NCI-H2227 (cell line): Measurements from ENCODE around the gene MPRIP.
A peak's percentile ranks its signal among the peaks of the same experiment; 100 is the strongest.
"Not testable (repeated sequence)": the region's sequence is repeated elsewhere in the genome, so short reads cannot be mapped to it uniquely, and the experiment has no call there.

Source experiments
- DNase-seq: peaks from one replicate; lab custom pipeline; 2025; ENCODE audit not compliant: unreplicated experiment; lab: John Stamatoyannopoulos, UW

The MPRIP gene

DNA sequence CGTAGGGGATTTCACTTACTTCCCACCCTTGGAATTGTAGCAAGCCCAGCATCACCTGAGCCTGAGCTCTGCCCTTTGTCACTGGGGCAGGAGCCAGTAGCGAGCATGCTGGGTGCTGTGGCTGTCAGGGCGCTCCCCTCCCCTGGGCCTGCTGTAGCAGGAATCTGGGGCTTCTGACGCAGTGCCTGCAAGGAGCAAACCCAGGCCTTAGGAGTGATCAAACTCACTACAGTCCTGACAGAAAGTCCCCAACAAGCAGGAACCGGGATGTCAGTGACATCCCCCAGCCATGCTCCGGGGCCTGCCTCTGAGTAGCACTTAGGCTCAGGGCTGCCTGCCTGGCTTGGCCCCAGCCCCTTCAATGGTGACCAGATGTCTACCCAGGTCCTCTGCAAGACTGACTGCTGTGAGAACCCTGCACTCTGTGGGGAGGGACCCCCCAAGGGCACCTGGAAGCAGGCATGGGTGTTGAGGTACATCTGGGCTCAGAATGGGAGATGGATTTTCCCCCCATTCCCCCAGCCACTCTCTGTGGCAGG is 140.4 kb downstream of the MPRIP start:
- no peak for DNase-seq

DNA sequence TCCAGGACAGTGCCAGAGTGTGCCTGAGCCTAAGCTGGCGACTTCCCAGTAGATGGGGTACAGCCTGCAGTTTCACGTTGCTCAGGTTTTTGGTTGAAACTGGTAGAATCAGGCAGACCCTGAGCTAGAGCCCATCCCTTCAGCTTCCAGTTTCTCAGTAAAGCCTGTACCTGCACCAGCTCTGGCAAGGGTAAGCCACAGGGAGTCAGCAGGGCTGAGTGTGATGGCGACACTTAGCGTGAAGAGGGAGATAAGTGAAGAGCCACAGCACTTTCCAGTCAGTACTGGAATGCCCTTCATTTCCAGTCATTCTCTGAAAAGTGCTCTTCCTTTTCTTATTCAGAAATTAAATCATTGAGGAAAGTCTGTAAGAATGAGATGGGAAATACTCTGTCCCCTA is 141.5 kb downstream of the MPRIP start:
- DNase-seq: no peak

DNA sequence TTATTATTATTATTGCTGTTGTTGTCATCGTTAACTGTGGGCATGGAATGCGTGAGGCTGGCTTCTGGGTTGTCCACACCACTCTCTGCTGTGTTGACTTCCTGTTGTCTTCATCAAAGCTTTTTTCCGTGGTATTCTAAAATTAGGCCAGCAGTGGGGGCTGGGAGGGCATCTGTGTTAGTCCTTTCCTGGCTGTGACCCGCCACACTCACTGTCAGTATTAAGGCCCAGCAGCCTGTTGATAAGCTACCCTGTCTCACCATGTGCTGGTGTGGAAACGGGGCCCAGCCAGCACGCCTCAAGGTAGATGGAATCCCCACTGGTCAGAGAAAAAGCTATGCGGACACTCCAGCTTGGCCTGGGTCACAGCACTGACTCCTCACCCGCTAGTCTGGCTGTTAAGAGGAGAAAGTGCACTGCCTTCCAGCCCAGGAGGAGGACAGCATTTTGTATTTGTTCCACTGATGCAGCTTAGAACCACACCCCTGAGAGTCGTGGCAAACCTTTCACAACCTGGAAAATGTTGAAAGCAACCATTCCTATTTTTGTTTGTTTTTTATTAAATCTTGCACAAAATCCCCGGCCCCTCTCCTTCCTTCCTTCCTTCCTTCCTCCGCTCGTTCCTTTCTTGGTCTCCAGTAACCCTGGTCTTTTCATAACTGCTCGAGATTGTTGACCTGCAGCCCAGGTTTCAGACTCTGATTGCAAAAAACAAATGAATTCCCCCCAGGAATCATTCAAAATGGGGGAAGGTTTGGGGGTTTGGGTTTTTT is 142.9 kb downstream of the MPRIP start:
- not testable (repeated sequence) for DNase-seq

DNA sequence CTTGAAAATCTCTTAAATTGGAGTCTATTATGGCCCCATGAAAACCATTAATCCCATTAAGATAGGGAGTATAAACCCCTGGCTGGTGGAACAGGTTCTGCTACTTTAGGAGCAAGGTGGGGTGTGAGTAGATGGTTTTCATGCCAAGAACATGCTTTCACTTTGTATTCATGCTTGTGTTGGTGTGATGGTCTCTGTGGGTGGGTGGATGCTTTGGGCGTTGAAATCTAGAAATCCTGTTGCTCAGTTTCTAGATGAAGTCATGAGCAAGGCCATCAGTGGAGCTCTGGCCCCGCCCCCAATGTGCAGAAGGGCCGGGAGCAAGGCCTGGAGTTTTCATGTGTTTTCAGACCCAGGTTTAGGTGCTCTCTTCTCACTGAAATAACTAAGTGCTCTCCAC is 143.8 kb downstream of the MPRIP start:
- no peak for DNase-seq

DNA sequence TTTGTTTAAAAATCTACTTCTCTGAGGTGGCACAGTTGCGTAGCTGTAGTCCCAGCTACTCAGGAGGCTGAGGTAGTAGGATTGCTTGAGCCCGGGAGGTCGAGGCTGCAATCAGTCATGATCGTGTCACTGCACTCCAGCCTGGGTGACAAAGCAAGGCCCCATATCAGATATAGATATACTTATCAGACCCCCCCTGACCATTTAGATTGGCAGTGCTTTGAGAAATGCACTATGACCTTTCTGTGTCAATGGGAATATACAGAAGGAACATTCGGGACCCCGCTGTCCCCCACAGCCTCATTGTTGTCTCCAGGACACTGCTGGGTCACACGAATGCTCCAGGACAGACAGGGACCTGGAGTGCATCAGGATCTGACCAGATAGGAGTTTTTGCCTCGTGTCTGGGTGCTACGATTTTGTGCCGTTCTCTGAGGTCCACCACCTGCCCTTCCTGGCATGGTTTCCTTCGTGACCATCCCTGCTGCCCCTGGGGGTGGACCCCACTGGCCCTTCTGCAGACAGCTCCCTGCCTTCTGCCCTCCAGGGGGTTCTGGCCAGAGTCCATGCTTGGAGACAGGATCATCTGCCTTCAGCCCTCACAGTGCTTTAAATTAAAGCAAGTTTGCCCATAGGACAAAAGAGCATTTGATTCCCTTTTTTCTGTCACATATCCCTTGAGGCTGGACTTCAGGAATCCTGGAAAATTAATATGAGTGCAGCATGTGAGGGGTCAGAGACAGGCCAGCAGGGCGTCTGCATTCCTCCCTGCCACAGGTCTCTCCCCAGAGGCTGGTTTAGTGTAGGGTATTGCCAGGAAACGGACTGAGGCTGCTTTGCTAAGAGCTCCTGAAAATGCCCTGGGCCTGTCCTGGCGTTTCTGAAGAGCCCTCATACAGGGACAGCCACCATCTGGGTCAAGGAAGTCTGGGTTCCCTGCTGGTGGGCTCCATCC is 144.6 kb downstream of the MPRIP start:
- no peak for DNase-seq

DNA sequence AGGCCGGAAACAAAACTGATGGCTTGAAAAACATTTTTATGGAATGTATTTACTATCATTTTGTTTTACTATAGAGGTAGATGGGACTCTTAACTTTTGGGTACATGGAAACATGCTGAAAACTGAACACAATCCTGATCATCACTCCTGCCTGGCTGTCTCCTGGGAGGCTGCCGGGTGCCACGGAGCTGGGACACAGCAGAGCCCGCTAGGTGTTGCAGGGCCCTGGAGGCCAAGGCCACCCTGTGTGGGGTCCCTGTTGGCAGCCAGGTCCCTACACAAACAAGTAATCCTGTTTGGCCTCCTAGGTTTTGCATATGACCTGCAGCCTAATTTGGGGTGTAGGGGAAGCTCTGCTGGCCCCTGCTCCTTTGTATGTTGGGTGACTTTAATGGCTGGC is 146.3 kb downstream of the MPRIP start:
- DNase-seq: no peak

DNA sequence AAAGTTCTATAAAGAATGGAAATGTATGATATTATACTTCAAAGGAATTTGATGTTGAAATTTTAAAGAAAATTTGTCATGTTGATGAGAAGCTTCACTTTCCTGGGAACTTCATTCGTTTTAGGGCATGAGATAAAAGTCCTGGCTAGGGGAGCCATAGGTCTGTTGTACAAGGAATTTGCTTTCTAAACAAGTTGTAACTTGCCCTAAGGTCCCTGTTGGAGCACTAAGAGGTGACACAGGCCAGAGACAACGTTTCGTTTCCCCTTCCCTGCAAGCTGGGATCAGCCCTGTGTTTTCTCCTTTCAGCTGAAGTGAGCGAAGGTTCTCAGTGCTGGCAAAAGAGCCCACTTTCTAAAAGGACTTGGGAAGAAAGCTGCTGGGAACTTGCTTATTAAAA is 147.3 kb downstream of the MPRIP start:
- DNase-seq: no peak

DNA sequence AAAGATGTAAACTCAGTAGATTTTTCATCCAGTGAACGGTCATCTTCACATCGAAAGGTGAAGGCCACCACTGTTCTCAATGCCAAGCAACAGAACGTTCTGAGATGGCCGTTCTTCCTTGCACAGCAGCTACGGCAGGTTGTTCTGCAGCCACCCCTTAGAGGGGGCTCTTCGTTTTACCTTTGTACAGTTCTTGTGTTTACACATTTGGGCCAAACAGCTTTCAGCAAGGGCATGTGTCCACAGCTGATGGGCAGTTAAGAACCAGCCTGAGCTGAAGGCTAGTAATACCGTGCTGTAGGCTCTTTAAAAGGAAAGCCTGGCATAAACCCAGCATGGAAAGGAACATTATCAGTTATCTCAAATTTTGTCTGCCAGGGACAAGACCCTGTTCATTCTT is 147.9 kb downstream of the MPRIP start:
- DNase-seq: no peak

DNA sequence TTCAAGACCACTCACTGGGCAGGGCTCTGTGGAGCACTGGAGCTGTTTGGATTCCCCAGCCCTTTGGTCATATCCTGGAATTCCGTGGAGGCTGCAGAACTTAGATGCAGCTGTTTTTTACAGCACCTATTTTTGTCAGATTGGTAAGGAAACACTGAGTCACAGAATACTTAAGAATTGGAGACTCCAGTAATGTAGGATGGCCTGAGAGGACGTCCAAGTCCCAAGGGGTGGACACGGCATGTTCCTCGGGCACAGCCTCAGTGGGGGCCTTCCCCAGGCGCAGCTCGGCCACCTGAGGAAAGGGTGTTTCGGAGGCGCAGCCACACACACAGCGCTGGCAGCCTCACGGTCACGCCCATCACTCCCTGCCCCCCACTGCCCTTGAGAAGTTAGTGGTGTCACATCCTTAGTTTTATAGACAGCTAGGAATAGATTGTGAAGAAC is 149.1 kb downstream of the MPRIP start:
- no peak for DNase-seq

DNA sequence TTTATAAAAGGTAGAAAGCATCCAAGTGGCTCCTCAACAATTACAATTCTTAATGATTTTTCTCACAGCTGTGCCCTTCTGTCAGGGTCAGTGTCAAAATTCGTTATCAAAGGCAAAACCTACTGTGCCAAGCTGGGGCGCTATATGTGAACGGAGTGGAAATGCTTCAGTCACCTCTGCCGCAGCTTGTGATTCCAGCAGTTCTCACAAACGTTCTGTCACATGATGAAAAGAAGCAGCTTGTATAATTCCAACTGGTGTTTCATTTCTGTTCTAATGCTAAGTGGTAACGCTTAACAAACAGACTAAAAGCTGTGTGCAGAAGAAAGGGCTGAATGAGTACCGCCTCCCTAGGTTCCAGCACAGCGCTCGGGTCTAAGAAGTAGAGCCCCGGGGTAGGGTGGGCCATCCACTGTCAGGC is 149.7 kb downstream of the MPRIP start:
- peak; percentile 14 for DNase-seq

DNA sequence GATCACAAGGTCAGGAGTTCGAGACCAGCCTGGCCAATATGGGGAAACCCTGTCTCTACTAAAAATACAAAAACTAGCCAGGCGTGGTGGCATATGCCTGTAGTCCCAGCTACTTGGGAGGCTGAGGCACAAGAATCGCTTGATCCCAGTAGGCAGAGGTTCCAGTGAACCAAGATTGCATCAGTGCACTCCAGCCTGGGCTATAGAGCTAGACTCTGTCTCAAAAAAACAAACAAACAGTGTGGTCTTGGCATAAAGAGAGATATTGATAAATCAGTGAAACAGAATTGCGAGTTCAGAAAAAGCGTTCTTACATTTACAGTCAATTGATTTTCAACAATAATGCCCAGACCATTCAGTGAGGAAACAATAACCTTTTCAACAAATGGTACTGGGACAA is 153.2 kb downstream of the MPRIP start:
- not testable (repeated sequence) for DNase-seq

DNA sequence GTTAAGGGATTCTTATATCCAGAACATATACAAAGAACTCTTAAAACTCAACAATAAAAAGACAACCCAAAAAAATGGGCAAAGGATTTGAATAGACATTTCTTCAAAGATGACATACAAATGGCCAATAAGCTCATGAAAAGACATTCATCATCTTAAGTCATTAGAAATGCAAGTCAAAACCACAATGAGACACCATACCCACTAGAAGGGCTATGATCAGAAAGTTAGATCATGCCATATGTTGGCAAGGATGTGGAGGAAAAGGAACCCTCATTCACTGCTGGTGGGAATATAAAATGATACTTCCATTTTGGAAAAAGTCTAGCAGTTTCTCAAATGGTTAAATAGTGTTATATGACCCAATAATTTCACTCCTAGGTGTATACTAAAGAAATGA is 154.5 kb downstream of the MPRIP start:
- DNase-seq: no peak

DNA sequence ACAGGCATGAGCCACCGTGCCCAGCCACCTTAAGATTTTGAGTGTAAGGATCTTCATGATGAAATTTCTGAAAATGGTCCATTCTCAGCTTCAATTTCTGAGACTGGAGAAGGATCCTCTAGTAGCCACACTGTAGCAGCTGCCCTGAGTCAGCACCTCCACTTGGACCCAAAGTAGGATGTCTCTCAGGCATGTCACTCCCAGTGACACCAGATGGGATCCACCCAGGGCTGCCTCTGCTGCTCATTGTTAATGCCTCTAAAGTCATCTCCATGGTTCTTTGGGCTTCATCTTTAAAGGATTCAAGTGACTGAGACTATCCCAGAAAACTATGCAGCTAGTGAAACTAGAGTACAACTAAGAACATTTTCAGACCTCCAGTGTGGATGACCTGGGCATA is 156.0 kb downstream of the MPRIP start:
- no peak for DNase-seq

DNA sequence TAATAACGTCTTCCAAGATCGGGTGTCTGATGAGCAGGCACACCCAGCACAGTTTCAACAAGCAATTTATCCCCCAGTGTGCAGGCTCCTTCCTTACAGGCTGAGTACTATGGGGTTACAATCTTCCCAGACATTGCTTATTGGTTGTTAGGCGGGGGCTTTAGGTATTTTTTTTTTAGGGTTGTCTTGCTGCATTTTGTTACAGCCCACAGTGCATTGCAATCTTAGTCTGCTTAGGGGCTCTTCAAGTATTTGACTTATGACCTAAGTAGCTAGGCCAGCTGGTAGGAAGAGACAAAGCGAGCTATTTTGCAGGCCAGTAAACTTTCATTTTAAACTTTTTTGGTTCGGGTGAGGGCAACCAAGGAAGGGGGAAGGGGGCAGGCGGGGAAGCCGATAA is 158.1 kb downstream of the MPRIP start:
- DNase-seq: no peak

DNA sequence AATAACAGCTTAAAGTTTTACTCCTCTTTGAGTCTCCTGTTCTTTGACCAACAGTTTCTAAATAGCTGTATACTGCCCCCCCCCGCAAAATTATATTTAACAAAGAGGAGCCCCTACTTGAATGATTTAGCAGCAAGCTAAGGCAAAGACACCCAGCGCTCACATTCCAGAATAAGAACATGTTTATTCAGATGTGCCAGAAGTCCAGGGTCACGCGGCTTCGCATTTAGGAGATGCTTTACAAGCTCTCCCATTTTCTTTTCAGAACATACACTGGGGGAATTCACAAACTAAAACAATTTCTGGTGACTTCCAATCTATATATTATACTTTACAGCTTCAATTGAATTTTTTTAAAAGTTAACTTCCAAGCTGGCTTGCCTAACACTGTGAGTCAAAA is 158.6 kb downstream of the MPRIP start:
- DNase-seq: no peak

DNA sequence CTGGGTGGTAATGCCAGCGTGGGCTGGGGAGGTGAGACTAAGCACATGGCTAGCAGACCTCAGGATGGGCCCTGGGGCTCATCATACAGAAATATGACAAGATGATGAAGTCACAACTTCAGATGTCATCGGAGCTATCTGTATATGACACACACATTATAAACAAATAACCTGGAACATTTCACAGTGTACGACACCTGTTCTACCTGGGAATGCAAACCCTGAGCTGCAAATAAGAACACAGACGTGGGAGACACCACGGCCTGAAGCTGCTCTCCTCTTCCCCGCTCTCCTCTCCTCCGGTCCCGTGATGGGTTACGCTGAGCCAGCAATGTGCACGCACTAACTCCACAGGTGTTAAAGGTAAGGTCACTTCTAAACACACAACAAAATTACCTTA is 159.0 kb downstream of the MPRIP start:
- DNase-seq: no peak

DNA sequence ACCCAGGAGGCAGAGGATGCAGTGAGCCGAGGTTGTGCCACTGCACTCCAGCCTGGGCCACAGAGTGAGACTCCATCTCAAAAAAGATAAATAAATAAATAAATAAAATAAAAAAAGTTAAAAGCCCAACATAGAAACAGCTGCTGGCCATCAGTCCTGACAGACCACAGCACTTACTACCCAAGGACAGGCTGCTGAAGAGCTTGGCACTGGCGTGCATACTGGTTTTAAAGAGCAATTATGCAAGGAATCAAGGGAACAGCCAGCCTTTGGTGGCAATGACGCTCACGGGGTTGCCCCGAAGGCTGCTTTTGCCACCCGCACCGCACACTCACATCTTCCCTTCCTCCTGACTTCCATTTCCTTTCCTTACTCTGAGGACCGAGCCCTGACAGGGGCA is 159.7 kb downstream of the MPRIP start:
- no peak for DNase-seq

DNA sequence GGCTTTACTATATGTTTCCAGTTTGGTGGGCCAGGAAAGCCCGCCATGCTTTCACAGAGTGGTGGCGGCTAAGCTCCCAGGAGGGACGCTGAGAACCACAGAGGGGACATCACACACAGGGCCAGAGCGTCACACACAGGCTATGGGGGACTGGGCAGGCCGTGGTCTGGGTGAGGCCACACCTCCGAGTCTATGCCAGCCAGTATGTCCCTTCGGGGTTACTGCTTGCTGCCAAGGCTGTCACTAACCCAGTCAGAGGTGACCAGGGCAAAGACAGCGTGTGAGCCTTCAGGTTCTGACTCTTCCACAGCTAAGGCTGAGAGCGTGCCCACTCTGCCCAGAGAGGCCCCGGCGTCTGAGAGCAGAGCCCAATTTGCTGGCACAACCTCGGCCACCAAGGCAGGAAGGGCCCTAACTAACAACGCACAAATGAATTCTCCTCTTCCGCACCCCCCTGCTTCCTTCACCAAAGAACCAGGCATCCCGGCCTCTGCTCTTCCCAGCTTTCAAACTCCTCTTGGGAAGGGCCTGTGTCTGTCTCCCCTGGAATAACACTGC is 161.0 kb downstream of the MPRIP start:
- DNase-seq: no peak

DNA sequence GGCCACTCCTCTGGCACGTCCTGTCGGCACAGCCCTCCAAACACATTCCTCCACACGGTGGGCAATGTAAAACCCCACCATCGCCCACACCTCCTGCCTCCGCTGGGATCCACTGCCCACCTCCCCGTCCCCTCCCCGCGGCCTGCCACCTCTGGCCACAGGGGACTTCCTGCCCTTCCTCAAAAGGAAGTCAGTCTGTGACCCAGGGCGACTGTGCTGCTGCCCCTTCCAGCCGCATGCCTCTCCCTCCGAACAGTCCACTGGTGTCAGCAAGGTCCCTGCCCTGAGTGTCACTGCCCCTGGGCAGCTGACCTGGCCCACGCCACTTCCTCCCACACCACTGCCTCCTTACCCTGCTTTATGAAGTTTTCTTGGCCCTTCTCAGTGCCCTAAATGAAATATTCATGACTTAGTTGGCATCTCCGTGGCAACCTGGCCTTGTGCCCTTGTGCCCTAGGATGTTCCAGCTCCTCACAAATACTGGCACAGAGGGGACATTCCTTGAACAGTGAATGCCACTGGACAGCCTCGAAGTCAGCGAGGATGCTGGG is 161.9 kb downstream of the MPRIP start:
- no peak for DNase-seq

DNA sequence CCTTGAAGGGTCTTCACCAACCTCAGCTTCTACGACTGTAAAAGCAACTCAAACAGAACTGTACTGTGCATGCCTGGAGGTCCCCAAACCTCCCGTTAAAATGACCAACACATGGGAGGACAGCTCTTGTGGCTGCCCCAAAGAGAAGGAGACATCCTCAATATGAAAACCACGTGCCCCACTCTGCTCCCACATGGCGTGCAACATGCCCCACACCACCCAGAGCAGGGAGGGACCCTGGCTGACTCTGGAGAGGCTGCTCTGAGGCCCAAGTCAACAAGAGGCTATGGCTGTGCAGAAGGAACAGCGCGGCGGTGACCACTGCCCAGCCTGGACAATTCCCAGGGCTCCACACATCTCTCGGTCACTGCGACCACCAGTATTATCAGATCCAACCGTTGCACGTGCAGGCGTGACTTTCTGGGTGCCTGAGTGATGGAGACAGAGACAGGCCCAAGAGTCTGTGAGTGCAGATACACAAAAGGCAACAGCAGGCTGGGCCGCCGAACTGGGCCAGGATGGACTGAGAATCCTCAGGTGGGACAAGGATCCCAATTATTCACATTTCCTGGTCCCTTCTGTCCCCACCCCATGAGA is 162.5 kb downstream of the MPRIP start:
- DNase-seq: no peak
